Fibroblast of skin of scalp (primary cell): ENCODE measurements around the gene ACTN4.

Source experiments
- DNase-seq: peaks from one replicate; pipeline ENCODE4 v3.0.0-alpha.2; 2013

The ACTN4 gene

GRCh38 chr19:38635483-38636399 lies 11.7 kb upstream of the ACTN4 start:
- DNase-seq = no peak

- no peak for DNase-seq
Observed at GRCh38 chr19:38638461-38638860, 9.0 kb upstream of the ACTN4 start.

- no peak for DNase-seq
Observed at GRCh38 chr19:38639679-38640078, 7.8 kb upstream of the ACTN4 start.

- DNase-seq = no peak
Observed at GRCh38 chr19:38640368-38640767, 7.1 kb upstream of the ACTN4 start.

- DNase-seq = no peak
Observed at GRCh38 chr19:38642176-38642575, 5.3 kb upstream of the ACTN4 start.

GRCh38 chr19:38644719-38645118 lies 2.7 kb upstream of the ACTN4 start:
- DNase-seq = no peak

- no peak for DNase-seq
Observed at GRCh38 chr19:38647966-38648768, 718 bp downstream of the ACTN4 start.

- no peak for DNase-seq
Observed at GRCh38 chr19:38648769-38649304, 1.4 kb downstream of the ACTN4 start.

- DNase-seq = no peak
Observed at GRCh38 chr19:38649305-38650171, 2.1 kb downstream of the ACTN4 start.

GRCh38 chr19:38650172-38650775 lies 2.8 kb downstream of the ACTN4 start:
- no peak for DNase-seq

- peak; percentile 61 for DNase-seq
Observed at GRCh38 chr19:38650911-38651584, 3.6 kb downstream of the ACTN4 start.

GRCh38 chr19:38653028-38653571 lies 5.7 kb downstream of the ACTN4 start:
- no peak for DNase-seq

GRCh38 chr19:38654628-38655055 lies 7.2 kb downstream of the ACTN4 start:
- DNase-seq = peak; percentile 63

- DNase-seq = no peak
Observed at GRCh38 chr19:38655148-38655824, 7.8 kb downstream of the ACTN4 start.

- DNase-seq = peak; percentile 75
Observed at GRCh38 chr19:38656171-38656981, 8.9 kb downstream of the ACTN4 start.

GRCh38 chr19:38657633-38658222 lies 10.3 kb downstream of the ACTN4 start:
- DNase-seq = peak; percentile 88

GRCh38 chr19:38658462-38659306 lies 11.2 kb downstream of the ACTN4 start:
- peak; percentile 100 for DNase-seq

GRCh38 chr19:38660724-38661123 lies 13.3 kb downstream of the ACTN4 start:
- DNase-seq = no peak
